ENCODE results near the gene ZNF274.

ZNF274 gene

DNA sequence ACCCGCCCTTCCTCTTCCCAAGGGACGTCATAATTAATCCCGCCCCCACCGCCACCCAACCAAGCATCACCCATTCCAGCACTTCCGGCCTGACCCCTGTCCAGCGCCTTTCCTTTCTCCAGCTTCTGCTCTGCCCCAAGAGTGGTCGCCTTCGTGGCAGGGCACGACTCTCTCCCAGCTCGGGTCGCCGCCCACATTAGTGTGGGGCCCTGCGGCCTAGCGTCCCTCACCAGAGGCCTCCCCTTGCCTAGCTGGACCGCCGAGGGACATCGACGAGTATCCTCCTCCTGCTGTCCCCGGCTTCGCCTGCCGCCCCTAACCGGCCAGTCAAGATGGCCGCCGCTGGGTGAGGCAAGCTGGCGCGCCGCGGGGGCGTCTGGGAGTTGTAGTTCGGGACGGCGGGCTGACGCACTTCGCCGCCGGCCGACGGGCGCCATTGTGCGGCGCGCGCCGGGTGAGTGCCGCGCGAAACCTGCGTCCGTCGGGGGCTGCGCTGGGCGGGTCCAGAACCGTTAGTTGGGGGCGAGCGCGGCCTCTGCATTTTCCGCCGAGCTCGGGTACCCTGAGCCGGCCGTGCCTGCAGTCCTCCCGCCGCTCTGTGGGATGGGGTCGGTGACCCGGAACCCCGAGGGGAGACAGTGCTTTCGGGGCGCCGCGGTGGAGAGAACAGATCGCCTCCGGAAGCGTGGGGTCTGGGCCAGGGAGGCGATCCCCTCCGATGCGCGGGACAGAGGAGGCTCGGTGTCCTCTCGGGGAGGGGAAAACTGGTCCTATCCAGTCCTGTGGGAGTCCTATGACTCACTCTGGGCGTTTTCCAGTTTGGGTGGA is at the start of gene ZNF274:
Gene ZNF274, plus strand, starts transcription at position 73 of the 828 bp plus-strand sequence. CDS start 905 bp downstream, outside the sequence.
- TF ChIP-seq TCF12 (IDR thresholded peaks at IDR 0.05; ENCODE audit: low read depth) (no peak; the same call in 1 of the 2 replicates), CEBPB (IDR thresholded peaks at IDR 0.05) (peak; percentile 70; the same call in 1 of the 2 replicates), YY1 (IDR thresholded peaks at IDR 0.05; ENCODE audit: low read depth) (peak; percentile 98), ZBTB7A (IDR thresholded peaks at IDR 0.05; ENCODE audit: low read depth) (no peak), FOXM1 (IDR thresholded peaks at IDR 0.05; ENCODE audit: borderline replicate concordance, low read depth) (no peak), TAF1 (IDR thresholded peaks at IDR 0.05; ENCODE audit: low read depth) (peak; percentile 80), RAD21 (IDR thresholded peaks at IDR 0.05; ENCODE audit: low read depth) (no peak), TEAD4 (IDR thresholded peaks at IDR 0.05) (peak; percentile 20; the same call in 1 of the 2 replicates), CREB1 (IDR thresholded peaks at IDR 0.05; ENCODE audit: low read depth) (peak; percentile 42), EGR1 (IDR thresholded peaks at IDR 0.05) (peak; percentile 53; the same call in 1 of the 2 replicates)
- TF ChIP-seq, protein P1, sequence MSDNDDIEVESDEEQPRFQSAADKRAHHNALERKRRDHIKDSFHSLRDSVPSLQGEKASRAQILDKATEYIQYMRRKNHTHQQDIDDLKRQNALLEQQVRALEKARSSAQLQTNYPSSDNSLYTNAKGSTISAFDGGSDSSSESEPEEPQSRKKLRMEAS (IDR thresholded peaks at IDR 0.05) = peak; percentile 91
- TF ChIP-seq, protein P2, sequence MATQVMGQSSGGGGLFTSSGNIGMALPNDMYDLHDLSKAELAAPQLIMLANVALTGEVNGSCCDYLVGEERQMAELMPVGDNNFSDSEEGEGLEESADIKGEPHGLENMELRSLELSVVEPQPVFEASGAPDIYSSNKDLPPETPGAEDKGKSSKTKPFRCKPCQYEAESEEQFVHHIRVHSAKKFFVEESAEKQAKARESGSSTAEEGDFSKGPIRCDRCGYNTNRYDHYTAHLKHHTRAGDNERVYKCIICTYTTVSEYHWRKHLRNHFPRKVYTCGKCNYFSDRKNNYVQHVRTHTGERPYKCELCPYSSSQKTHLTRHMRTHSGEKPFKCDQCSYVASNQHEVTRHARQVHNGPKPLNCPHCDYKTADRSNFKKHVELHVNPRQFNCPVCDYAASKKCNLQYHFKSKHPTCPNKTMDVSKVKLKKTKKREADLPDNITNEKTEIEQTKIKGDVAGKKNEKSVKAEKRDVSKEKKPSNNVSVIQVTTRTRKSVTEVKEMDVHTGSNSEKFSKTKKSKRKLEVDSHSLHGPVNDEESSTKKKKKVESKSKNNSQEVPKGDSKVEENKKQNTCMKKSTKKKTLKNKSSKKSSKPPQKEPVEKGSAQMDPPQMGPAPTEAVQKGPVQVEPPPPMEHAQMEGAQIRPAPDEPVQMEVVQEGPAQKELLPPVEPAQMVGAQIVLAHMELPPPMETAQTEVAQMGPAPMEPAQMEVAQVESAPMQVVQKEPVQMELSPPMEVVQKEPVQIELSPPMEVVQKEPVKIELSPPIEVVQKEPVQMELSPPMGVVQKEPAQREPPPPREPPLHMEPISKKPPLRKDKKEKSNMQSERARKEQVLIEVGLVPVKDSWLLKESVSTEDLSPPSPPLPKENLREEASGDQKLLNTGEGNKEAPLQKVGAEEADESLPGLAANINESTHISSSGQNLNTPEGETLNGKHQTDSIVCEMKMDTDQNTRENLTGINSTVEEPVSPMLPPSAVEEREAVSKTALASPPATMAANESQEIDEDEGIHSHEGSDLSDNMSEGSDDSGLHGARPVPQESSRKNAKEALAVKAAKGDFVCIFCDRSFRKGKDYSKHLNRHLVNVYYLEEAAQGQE (IDR thresholded peaks at IDR 0.05; ENCODE audit: low read depth) = peak; percentile 39

DNA sequence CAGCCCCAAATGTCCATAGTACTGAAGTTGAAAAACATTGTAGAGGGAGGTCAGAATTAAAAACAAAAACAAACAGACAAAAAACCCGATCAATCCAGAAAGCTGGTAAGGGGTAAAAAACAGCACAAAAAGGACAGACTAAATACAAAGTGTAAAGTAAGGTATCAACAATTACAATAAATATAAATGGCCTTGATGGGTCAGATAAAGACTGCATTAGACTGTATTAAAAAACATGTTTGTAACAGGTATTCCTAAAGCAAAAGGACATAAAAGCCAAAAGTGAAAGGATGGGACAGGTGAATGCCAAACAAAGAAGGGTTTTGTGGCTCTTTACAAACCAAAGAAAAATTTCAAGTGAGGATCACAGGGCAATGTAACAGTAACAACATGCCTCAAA is 48.6 kb upstream of the ZNF274 start:
- TF ChIP-seq NFIC (IDR thresholded peaks at IDR 0.05) (no peak), TEAD4 (IDR thresholded peaks at IDR 0.05) (no peak)

DNA sequence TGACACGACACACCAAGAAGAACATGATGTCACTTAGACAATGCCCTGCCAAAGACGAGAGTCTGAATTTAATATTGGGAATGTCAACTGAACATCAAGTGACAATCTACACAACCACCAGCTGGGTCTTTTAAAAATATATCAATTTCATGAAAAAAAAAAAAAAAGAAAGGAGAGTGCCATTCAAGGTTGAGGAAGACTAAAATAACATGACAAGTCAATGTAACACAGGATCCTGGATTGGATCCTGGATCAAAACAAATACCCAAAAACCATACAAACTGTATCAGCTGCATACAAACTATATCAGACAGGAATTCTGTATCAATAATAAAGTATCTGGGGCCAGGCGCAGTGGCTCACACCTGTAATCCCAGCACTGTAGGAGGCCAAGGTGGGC is 37.0 kb upstream of the ZNF274 start:
- no peak for TF ChIP-seq CEBPB (IDR thresholded peaks at IDR 0.05)
- no peak for TF ChIP-seq EGR1 (IDR thresholded peaks at IDR 0.05)
- TF ChIP-seq ZBTB7A (IDR thresholded peaks at IDR 0.05; ENCODE audit: low read depth) = no peak
- no peak for TF ChIP-seq CREB1 (IDR thresholded peaks at IDR 0.05; ENCODE audit: low read depth)
- no peak for TF ChIP-seq TAF1 (IDR thresholded peaks at IDR 0.05; ENCODE audit: low read depth)
- TF ChIP-seq TCF12 (IDR thresholded peaks at IDR 0.05; ENCODE audit: low read depth) = no peak
- TF ChIP-seq NFIC (IDR thresholded peaks at IDR 0.05) = no peak
- no peak for TF ChIP-seq EP300 (IDR thresholded peaks at IDR 0.05; ENCODE audit: borderline replicate concordance)
- TF ChIP-seq TEAD4 (IDR thresholded peaks at IDR 0.05) = no peak
- TF ChIP-seq, protein P3, sequence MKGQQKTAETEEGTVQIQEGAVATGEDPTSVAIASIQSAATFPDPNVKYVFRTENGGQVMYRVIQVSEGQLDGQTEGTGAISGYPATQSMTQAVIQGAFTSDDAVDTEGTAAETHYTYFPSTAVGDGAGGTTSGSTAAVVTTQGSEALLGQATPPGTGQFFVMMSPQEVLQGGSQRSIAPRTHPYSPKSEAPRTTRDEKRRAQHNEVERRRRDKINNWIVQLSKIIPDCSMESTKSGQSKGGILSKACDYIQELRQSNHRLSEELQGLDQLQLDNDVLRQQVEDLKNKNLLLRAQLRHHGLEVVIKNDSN (IDR thresholded peaks at IDR 0.05) = no peak
- no peak for TF ChIP-seq YY1 (IDR thresholded peaks at IDR 0.05; ENCODE audit: low read depth)
- no peak for TF ChIP-seq FOXM1 (IDR thresholded peaks at IDR 0.05; ENCODE audit: borderline replicate concordance, low read depth)
- TF ChIP-seq, protein P2 (IDR thresholded peaks at IDR 0.05; ENCODE audit: low read depth) = no peak
- TF ChIP-seq, protein P1 (IDR thresholded peaks at IDR 0.05) = no peak

DNA sequence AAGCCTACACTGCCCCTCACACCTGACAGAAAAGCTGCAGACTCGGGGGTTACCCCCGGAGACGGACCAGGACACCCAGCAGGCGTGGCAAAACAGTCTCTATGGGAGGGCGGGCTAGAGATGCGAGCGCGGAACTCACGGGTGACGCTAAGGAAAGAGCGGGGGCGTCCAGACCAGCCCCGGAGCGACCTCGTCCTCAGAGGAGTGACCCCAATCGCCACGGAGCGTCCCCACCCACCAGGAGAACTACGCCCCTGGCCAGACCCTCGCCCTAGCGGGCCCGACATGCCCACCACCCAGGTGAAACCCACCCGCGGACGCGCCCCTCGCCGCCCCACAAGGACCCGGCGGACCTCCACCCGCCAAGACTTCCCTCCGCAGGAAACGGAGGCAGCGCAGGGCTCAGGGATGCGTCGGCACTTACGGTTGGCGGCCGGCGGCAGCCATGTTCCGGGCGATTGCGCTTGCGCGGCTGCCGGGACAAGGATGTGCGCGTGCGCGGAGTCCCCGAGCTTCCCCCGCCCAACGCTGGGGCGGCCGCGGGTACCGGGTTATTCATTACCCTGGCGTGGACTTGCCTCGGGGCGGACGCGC is 32.4 kb upstream of the ZNF274 start, which contains the start of gene ZNF329:
Gene ZNF329, minus strand, starts transcription at position 462 of the 594 bp plus-strand sequence. CDS start 21,286 bp downstream, outside the sequence.
- TF ChIP-seq, protein P1 (IDR thresholded peaks at IDR 0.05) = peak; percentile 50
- peak; percentile 19; the same call in 1 of the 2 replicates for TF ChIP-seq EGR1 (IDR thresholded peaks at IDR 0.05)
- peak; percentile 73 for TF ChIP-seq TAF1 (IDR thresholded peaks at IDR 0.05; ENCODE audit: low read depth)
- no peak for TF ChIP-seq TEAD4 (IDR thresholded peaks at IDR 0.05)
- peak; percentile 76 for TF ChIP-seq ZBTB7A (IDR thresholded peaks at IDR 0.05; ENCODE audit: low read depth)
- peak; percentile 92 for TF ChIP-seq YY1 (IDR thresholded peaks at IDR 0.05; ENCODE audit: low read depth)
- TF ChIP-seq, protein P3 (IDR thresholded peaks at IDR 0.05) = 0 out of 2 replicates have a peak, but pooled peaks have one; percentile 20
- TF ChIP-seq, protein P2 (IDR thresholded peaks at IDR 0.05; ENCODE audit: low read depth) = no peak
- 0 out of 2 replicates have a peak, but pooled peaks have one; percentile 22 for TF ChIP-seq TCF12 (IDR thresholded peaks at IDR 0.05; ENCODE audit: low read depth)

Measured in Ishikawa (cell line).